Astrocyte (in vitro differentiated cells and primary cell): ENCODE data around the gene METTL14. TPM values are rescaled to one million over a fixed set of nuclear protein-coding genes. Genes with fewer than 3 reads are reported as not detected.

Experiments used
- DNase-seq: peaks from one replicate; pipeline ENCODE4 v3.0.0-alpha.2; 2010; ENCODE audit warnings: low read depth
- FAIRE-seq: peaks from 2 replicates; lab custom pipeline; 2011; peaks lifted over from hg19 to GRCh38; lab: Jason Lieb, UNC
- H2AFZ ChIP-seq: 2 replicates; pipeline ENCODE4 v1.6.0; 2012; ENCODE audit warnings: low read depth, low read length, inconsistent platforms
- H3K27ac ChIP-seq: 2 replicates; pipeline ENCODE4 v1.5.1; 2011; ENCODE audit warnings: low read depth, low read length, inconsistent platforms
- H3K27me3 ChIP-seq: 2 replicates; pipeline ENCODE4 v1.6.0; 2011; ENCODE audit warnings: low read length, inconsistent platforms; ENCODE audit not compliant: insufficient read depth
- H3K36me3 ChIP-seq: 2 replicates; pipeline ENCODE4 v1.5.1; 2011; ENCODE audit warnings: low read length, inconsistent platforms; ENCODE audit not compliant: insufficient read depth
- H3K4me1 ChIP-seq: 2 replicates; pipeline ENCODE4 v1.5.1; 2011; ENCODE audit warnings: low read length, inconsistent platforms; ENCODE audit not compliant: insufficient read depth
- H3K4me2 ChIP-seq: 2 replicates; pipeline ENCODE4 v1.6.0; 2012; ENCODE audit warnings: low read length, inconsistent platforms
- H3K4me3 ChIP-seq: 2 replicates; pipeline ENCODE4 v1.5.1; 2011; ENCODE audit warnings: low read depth, mild to moderate bottlenecking, low read length, inconsistent platforms; ENCODE audit not compliant: insufficient read depth
- H3K79me2 ChIP-seq: 2 replicates; pipeline ENCODE4 v1.6.0; 2012; ENCODE audit warnings: mild to moderate bottlenecking, low read length, inconsistent platforms; ENCODE audit not compliant: insufficient read depth
- H3K9ac ChIP-seq: 2 replicates; pipeline ENCODE4 v1.6.0; 2012; ENCODE audit warnings: mild to moderate bottlenecking, low read length, inconsistent platforms
- H3K9me3 ChIP-seq: 2 replicates; pipeline ENCODE4 v1.5.1; 2012; ENCODE audit warnings: low read depth, mild to moderate bottlenecking, low read length, inconsistent platforms; ENCODE audit not compliant: insufficient read depth
- H4K20me1 ChIP-seq: 2 replicates; pipeline ENCODE4 v1.6.0; 2012; ENCODE audit warnings: low read length, inconsistent platforms; ENCODE audit not compliant: insufficient read depth
- H3K27ac Mint-ChIP-seq: one replicate; pipeline ENCODE4 v1.8.0; 2021; ENCODE audit warnings: mild to moderate bottlenecking, mixed read lengths; ENCODE audit not compliant: unreplicated experiment
- H3K27me3 Mint-ChIP-seq: one replicate; pipeline ENCODE4 v1.8.0; 2021; ENCODE audit warnings: low read depth, mixed read lengths; ENCODE audit not compliant: unreplicated experiment
- H3K36me3 Mint-ChIP-seq: one replicate; pipeline ENCODE4 v1.8.0; 2021; ENCODE audit warnings: low read depth, mixed read lengths; ENCODE audit not compliant: unreplicated experiment
- H3K4me1 Mint-ChIP-seq: one replicate; pipeline ENCODE4 v1.8.0; 2021; ENCODE audit warnings: low read depth, mixed read lengths; ENCODE audit not compliant: unreplicated experiment
- H3K4me3 Mint-ChIP-seq: one replicate; pipeline ENCODE4 v1.8.0; 2021; ENCODE audit warnings: mild to moderate bottlenecking, moderate library complexity, mixed read lengths; ENCODE audit not compliant: unreplicated experiment
- H3K9me3 Mint-ChIP-seq: one replicate; pipeline ENCODE4 v1.8.0; 2021; ENCODE audit warnings: mild to moderate bottlenecking, mixed read lengths; ENCODE audit not compliant: unreplicated experiment
- EZH2 ChIP-seq: IDR thresholded peaks from 2 replicates; pipeline ENCODE4 v1.6.1; 2012; ENCODE audit warnings: mild to moderate bottlenecking, low read length, inconsistent platforms; ENCODE audit not compliant: insufficient read depth
- total RNA-seq: library from RNA; stranded (reverse); gene quantifications from 2 replicates; pipeline ENCODE4 v1.2.1, GENCODE V29; 2021
- TF ChIP-seq, protein P1 (sequence below): IDR thresholded peaks from 2 replicates; pipeline ENCODE4 v1.5.1; 2011; ENCODE audit warnings: low read depth, mild to moderate bottlenecking, inconsistent platforms, low read length, moderate library complexity; ENCODE audit not compliant: insufficient read depth

Gene METTL14
- total RNA-seq, 1 donor from 2014 or later = 35.2 TPM

DNA sequence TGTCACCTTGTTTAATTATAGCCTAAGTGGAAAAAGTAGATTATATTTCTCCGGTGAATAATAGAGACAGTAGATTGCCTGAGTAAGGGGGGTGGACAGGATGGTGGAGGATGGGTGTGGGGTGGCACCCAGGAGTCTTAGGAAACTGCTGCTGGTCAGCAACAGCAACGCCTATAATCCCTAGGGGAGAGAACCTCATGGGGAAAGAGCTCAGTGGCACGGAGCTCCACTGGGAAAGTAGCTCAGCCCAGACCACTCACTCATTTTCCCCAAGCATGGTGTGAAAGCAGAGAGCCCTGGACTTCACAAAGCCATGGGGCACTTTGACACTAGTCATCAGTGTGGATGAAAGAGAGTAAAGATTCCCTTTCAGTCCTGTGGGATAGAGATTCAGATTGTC, 31.1 kb downstream of the METTL14 start:
- no peak for FAIRE-seq
- no peak overlapping the region for H3K4me3 ChIP-seq
- no peaks in the 10 kb centered on the region for H3K27me3 Mint-ChIP-seq
- no peak overlapping the region for H2AFZ ChIP-seq
- peaks cover 6% of the 10 kb centered on the region for H4K20me1 ChIP-seq
- H3K27ac ChIP-seq = no peak overlapping the region
- H3K9me3 Mint-ChIP-seq = peaks cover 3% of the 10 kb centered on the region
- H3K4me3 Mint-ChIP-seq = no peak overlapping the region
- peaks cover 20% of the 10 kb centered on the region for H3K36me3 ChIP-seq
- H3K4me1 Mint-ChIP-seq = peaks cover 12% of the 10 kb centered on the region
- no peaks in the 10 kb centered on the region for H3K9me3 ChIP-seq
- H3K27me3 ChIP-seq = no peaks in the 10 kb centered on the region
- H3K27ac Mint-ChIP-seq = no peak overlapping the region
- H3K79me2 ChIP-seq = no peaks in the 10 kb centered on the region
- no peak overlapping the region for H3K9ac ChIP-seq
- DNase-seq = no peak
- H3K4me1 ChIP-seq = no peaks in the 10 kb centered on the region
- no peak for TF ChIP-seq EZH2
- TF ChIP-seq, protein P1, sequence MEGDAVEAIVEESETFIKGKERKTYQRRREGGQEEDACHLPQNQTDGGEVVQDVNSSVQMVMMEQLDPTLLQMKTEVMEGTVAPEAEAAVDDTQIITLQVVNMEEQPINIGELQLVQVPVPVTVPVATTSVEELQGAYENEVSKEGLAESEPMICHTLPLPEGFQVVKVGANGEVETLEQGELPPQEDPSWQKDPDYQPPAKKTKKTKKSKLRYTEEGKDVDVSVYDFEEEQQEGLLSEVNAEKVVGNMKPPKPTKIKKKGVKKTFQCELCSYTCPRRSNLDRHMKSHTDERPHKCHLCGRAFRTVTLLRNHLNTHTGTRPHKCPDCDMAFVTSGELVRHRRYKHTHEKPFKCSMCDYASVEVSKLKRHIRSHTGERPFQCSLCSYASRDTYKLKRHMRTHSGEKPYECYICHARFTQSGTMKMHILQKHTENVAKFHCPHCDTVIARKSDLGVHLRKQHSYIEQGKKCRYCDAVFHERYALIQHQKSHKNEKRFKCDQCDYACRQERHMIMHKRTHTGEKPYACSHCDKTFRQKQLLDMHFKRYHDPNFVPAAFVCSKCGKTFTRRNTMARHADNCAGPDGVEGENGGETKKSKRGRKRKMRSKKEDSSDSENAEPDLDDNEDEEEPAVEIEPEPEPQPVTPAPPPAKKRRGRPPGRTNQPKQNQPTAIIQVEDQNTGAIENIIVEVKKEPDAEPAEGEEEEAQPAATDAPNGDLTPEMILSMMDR = no peak
- H3K36me3 Mint-ChIP-seq = peaks cover 14% of the 10 kb centered on the region
- no peak overlapping the region for H3K4me2 ChIP-seq

DNA sequence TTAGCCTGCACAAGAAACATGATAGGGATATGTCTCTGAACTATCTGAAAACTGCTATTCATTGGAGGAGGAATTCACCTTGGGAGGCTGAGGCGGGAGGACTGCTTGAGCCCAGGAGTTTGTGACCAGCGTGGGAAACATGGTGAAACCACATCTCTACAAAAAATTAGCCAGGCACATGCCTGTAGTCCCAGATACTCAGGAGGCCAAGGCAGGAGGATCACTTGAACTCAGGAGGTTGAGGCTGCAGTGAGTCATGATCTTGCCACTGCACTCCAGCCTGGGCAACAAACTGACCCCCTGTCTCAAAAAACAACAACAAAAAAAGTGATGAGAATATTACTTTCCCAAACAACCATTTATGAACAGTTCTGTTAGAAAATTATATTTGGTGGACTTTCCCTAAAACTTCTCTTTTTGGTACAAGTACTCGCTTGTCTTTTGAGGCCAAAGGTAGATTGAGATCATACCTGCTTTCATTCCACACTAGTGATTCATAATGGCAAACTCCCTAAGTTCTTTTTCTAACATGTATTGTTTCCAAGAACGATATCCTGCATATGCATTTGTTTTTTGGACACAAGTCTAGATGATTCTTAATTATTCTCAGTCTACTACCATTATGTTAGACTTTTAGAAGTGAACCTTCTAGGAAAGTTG, 33.4 kb downstream of the METTL14 start:
- FAIRE-seq = peak; percentile 9

DNA sequence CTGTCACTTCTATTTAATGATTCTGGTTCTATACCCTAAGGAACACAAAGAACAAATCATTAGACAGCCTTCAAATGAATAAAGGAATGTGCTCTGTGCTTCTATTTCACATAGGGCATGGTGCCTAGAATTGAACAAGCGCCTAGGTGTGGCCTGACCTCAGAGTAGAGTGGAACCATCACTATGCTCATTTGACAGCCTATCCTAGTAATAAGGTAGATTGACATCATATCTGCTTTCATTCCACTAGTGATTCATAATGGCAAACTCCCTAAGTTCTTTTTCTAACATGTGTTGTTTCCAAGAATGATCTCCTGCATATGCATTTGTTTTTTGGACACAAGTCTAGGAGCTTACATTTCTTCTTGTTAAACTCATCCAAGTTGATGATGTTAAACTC, 36.6 kb downstream of the METTL14 start:
- Histone ChIP-seq H3K36me3 (peaks cover 63% of the 10 kb centered on the region), H3K9me3 (no peaks in the 10 kb centered on the region), H4K20me1 (peaks cover 22% of the 10 kb centered on the region), H3K27ac (no peak overlapping the region), H3K9ac (no peak overlapping the region), H3K4me1 (no peaks in the 10 kb centered on the region), H3K79me2 (peaks cover 10% of the 10 kb centered on the region), H3K4me2 (no peak overlapping the region), H3K4me3 (no peak overlapping the region), H3K27me3 (no peaks in the 10 kb centered on the region), H2AFZ (no peak overlapping the region)
- Mint-ChIP-seq H3K4me1 (peaks cover 10% of the 10 kb centered on the region), H3K36me3 (peaks cover 22% of the 10 kb centered on the region), H3K4me3 (no peak overlapping the region), H3K9me3 (peaks cover 3% of the 10 kb centered on the region), H3K27me3 (no peaks in the 10 kb centered on the region), H3K27ac (no peak overlapping the region)
- no peak for TF ChIP-seq EZH2
- TF ChIP-seq, protein P1 = no peak
- no peak for DNase-seq
- FAIRE-seq = no peak

More for the DNA sequence above, 33.4 kb downstream of the METTL14 start:
- Histone ChIP-seq H3K4me2 (no peak overlapping the region), H3K4me1 (no peaks in the 10 kb centered on the region), H3K79me2 (no peaks in the 10 kb centered on the region), H3K9me3 (no peaks in the 10 kb centered on the region), H3K27ac (no peak overlapping the region), H3K4me3 (no peak overlapping the region), H4K20me1 (peaks cover 6% of the 10 kb centered on the region), H3K9ac (no peak overlapping the region), H3K27me3 (no peaks in the 10 kb centered on the region), H3K36me3 (peaks cover 37% of the 10 kb centered on the region), H2AFZ (no peak overlapping the region)
- TF ChIP-seq, protein P1 = no peak
- TF ChIP-seq EZH2 = no peak
- Mint-ChIP-seq H3K9me3 (peaks cover 3% of the 10 kb centered on the region), H3K27ac (no peak overlapping the region), H3K36me3 (peaks cover 14% of the 10 kb centered on the region), H3K4me1 (peaks cover 8% of the 10 kb centered on the region), H3K27me3 (no peaks in the 10 kb centered on the region), H3K4me3 (no peak overlapping the region)
- no peak for DNase-seq
